Measurements from ENCODE around the gene IGF2BP2.
"Not testable (repeated sequence)": the region's sequence is repeated elsewhere in the genome, so short reads cannot be mapped to it uniquely, and the experiment has no call there.

Gene IGF2BP2

DNA sequence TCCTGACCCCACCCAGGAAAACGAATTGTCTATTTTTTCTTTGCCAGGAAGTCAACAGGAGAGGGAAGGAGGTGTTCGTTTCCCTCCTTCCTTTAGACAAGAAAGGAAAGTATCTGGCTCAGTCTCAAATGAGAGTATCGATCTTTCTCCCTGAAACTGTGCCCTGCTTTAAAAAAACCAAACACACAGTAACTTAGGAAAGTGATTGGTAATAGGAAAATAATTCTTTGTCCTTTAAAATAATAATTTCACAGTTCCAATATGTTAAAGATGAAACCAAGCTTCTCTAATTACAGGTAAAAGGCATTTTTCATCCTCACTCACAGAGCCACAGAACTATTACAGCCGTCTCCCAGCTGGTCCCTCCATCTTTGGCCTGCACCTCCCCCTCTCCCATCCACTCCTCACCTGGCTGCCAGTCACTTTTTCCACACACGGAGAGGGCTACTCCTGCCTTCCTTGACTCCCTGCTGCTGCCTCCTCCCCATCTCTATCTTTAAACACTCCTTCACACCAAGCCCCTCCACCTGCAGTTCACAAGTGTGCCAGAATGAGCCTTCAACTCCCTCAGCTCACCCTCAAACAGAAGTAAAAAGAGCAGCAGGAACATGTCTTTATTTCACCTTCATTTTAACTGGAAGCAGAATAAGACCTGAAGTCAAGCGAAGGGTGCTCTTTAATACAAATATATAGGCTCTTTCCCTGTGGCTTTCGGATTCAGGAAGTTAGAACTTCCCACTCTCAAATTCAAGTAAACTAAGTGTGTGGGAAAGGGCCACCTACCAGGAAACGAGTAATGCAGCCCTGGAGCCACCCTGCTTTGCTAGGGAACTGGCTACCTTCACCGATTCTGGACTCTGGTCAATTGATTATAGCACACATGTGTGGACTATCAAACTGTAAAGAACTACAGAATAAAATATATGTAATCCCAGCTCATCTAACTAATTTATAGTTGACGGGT lies 122.3 kb downstream of the IGF2BP2 start:
- Histone ChIP-seq H3K27ac (ENCODE audit: insufficient read depth, low read depth, low read length, poor library complexity, severe bottlenecking) (no peak overlapping the region), H3K4me3 (ENCODE audit: insufficient read depth, low read depth, low read length) (no peak overlapping the region), H3K27me3 (ENCODE audit: control insufficient read depth, insufficient read depth, low read length, poor library complexity, severe bottlenecking) (no peaks in the 10 kb centered on the region), H3K4me1 (ENCODE audit: control insufficient read depth, insufficient read depth, low read length) (peaks cover 16% of the 10 kb centered on the region), H3K36me3 (ENCODE audit: control insufficient read depth, insufficient read depth, low read length) (no peaks in the 10 kb centered on the region), H3K9me3 (ENCODE audit: control insufficient read depth, low read length) (no peaks in the 10 kb centered on the region)
- WGBS, 2 experiments, result 57 to 59% methylated on average over 8 of the region's 10 CpGs

- H3K9me3 ChIP-seq (ENCODE audit: control insufficient read depth, low read length), result no peaks in the 10 kb centered on the region
- H3K27ac ChIP-seq (ENCODE audit: insufficient read depth, low read depth, low read length, poor library complexity, severe bottlenecking), result no peak overlapping the region
- H3K27me3 ChIP-seq (ENCODE audit: control insufficient read depth, insufficient read depth, low read length, poor library complexity, severe bottlenecking), result no peaks in the 10 kb centered on the region
- peaks cover 16% of the 10 kb centered on the region for H3K4me1 ChIP-seq (ENCODE audit: control insufficient read depth, insufficient read depth, low read length)
- H3K4me3 ChIP-seq (ENCODE audit: insufficient read depth, low read depth, low read length), result no peak overlapping the region
- no peaks in the 10 kb centered on the region for H3K36me3 ChIP-seq (ENCODE audit: control insufficient read depth, insufficient read depth, low read length)
- 72 to 74% methylated on average over 10 of the region's 10 CpGs for WGBS, 2 experiments
Measured at GRCh38 chr3:185701611-185702261, 123.1 kb downstream of the IGF2BP2 start.

GRCh38 chr3:185699927-185700326 lies 124.9 kb downstream of the IGF2BP2 start:
- 90 to 97% methylated on average over 2 of the region's 2 CpGs for WGBS, 2 experiments
- Histone ChIP-seq H3K36me3 (ENCODE audit: control insufficient read depth, insufficient read depth, low read length) (no peaks in the 10 kb centered on the region), H3K9me3 (ENCODE audit: control insufficient read depth, low read length) (no peaks in the 10 kb centered on the region), H3K4me1 (ENCODE audit: control insufficient read depth, insufficient read depth, low read length) (peaks cover 21% of the 10 kb centered on the region), H3K27me3 (ENCODE audit: control insufficient read depth, insufficient read depth, low read length, poor library complexity, severe bottlenecking) (no peaks in the 10 kb centered on the region), H3K27ac (ENCODE audit: insufficient read depth, low read depth, low read length, poor library complexity, severe bottlenecking) (no peak overlapping the region), H3K4me3 (ENCODE audit: insufficient read depth, low read depth, low read length) (no peak overlapping the region)

DNA sequence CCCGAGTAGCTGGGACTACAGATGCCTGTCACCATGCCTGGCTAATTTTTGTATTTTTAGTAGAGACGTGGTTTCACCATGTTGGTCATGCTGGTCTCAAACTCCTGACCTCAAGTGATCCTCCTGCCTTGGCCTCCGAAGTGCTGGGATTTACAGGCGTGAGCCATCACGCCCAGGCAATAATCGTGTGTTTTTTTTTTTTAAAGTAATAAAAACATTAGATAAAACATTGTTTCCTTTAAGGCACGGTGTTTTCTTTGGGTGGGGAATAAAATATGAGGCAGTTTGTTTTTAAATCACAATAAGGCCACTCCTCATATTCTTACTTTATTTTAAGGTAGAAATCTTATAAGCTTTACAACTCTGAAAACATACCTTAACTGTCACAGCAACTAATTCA lies 127.6 kb downstream of the IGF2BP2 start:
- not testable (repeated sequence) for H3K4me3 ChIP-seq (ENCODE audit: insufficient read depth, low read depth, low read length); H3K27me3 ChIP-seq (ENCODE audit: control insufficient read depth, insufficient read depth, low read length, poor library complexity, severe bottlenecking); H3K36me3 ChIP-seq (ENCODE audit: control insufficient read depth, insufficient read depth, low read length); H3K27ac ChIP-seq (ENCODE audit: insufficient read depth, low read depth, low read length, poor library complexity, severe bottlenecking); H3K9me3 ChIP-seq (ENCODE audit: control insufficient read depth, low read length)
- WGBS, 2 experiments, result 93 to 99% methylated on average over 3 to 6 of the region's 7 CpGs
- H3K4me1 ChIP-seq (ENCODE audit: control insufficient read depth, insufficient read depth, low read length), result peaks cover 10% of the 10 kb centered on the region

GRCh38 chr3:185696039-185696438 lies 128.8 kb downstream of the IGF2BP2 start:
- H3K4me3 ChIP-seq (ENCODE audit: insufficient read depth, low read depth, low read length), result no peak overlapping the region
- H3K4me1 ChIP-seq (ENCODE audit: control insufficient read depth, insufficient read depth, low read length), result peaks cover 6% of the 10 kb centered on the region
- H3K36me3 ChIP-seq (ENCODE audit: control insufficient read depth, insufficient read depth, low read length), result peaks cover 3% of the 10 kb centered on the region
- 73 to 80% methylated on average over 5 to 6 of the region's 6 CpGs for WGBS, 2 experiments
- H3K9me3 ChIP-seq (ENCODE audit: control insufficient read depth, low read length), result no peaks in the 10 kb centered on the region
- H3K27ac ChIP-seq (ENCODE audit: insufficient read depth, low read depth, low read length, poor library complexity, severe bottlenecking), result no peak overlapping the region
- H3K27me3 ChIP-seq (ENCODE audit: control insufficient read depth, insufficient read depth, low read length, poor library complexity, severe bottlenecking), result no peaks in the 10 kb centered on the region

DNA sequence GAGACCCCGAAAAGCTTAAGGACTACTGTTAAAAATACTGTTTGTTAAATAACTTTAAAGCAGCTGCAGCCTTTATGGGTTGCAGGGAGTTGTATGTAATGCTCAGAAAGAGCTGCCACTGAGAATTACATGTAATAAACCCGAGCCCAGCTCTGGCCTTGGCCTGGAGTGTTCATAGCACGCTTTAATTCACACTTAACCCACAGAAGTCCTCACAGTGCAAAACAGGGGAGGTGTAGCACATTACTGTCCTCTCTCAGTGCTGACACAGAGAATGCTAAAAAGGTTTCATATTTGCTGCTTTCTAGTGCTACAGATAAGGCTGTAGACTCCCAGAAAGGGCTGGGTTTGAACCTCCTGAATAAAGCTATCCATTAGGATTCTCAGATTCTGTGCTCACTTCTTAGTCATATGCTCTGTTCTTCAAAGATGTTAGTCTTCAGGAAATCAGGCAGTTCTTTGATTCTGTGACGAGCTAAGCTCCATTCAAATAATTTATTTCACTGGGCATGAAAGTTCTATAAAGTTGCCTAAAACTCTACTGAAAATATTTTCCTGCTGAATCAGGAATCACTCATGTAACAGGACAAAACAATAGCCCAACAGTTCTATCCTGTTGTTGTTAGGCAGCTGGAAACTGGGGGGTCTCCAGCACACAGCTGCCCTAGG lies 130.7 kb downstream of the IGF2BP2 start:
- Histone ChIP-seq H3K36me3 (ENCODE audit: control insufficient read depth, insufficient read depth, low read length) (peaks cover 3% of the 10 kb centered on the region), H3K27me3 (ENCODE audit: control insufficient read depth, insufficient read depth, low read length, poor library complexity, severe bottlenecking) (no peaks in the 10 kb centered on the region), H3K4me3 (ENCODE audit: insufficient read depth, low read depth, low read length) (no peak overlapping the region), H3K27ac (ENCODE audit: insufficient read depth, low read depth, low read length, poor library complexity, severe bottlenecking) (no peak overlapping the region), H3K9me3 (ENCODE audit: control insufficient read depth, low read length) (no peaks in the 10 kb centered on the region), H3K4me1 (ENCODE audit: control insufficient read depth, insufficient read depth, low read length) (peaks cover 6% of the 10 kb centered on the region)
- WGBS, 2 experiments, result 94 to 98% methylated on average over 4 of the region's 4 CpGs

- Histone ChIP-seq H3K36me3 (ENCODE audit: control insufficient read depth, insufficient read depth, low read length) (peaks cover 12% of the 10 kb centered on the region), H3K4me3 (ENCODE audit: insufficient read depth, low read depth, low read length) (no peak overlapping the region), H3K27me3 (ENCODE audit: control insufficient read depth, insufficient read depth, low read length, poor library complexity, severe bottlenecking) (no peaks in the 10 kb centered on the region), H3K9me3 (ENCODE audit: control insufficient read depth, low read length) (no peaks in the 10 kb centered on the region), H3K27ac (ENCODE audit: insufficient read depth, low read depth, low read length, poor library complexity, severe bottlenecking) (no peak overlapping the region), H3K4me1 (ENCODE audit: control insufficient read depth, insufficient read depth, low read length) (peaks cover 6% of the 10 kb centered on the region)
- WGBS, 2 experiments, result 92 to 97% methylated on average over 2 of the region's 2 CpGs
Measured at GRCh38 chr3:185691622-185692021, 133.2 kb downstream of the IGF2BP2 start.

- Histone ChIP-seq H3K27me3 (ENCODE audit: control insufficient read depth, insufficient read depth, low read length, poor library complexity, severe bottlenecking) (no peaks in the 10 kb centered on the region), H3K27ac (ENCODE audit: insufficient read depth, low read depth, low read length, poor library complexity, severe bottlenecking) (no peak overlapping the region)
Measured at GRCh38 chr3:185687271-185687878, 137.5 kb downstream of the IGF2BP2 start.

DNA sequence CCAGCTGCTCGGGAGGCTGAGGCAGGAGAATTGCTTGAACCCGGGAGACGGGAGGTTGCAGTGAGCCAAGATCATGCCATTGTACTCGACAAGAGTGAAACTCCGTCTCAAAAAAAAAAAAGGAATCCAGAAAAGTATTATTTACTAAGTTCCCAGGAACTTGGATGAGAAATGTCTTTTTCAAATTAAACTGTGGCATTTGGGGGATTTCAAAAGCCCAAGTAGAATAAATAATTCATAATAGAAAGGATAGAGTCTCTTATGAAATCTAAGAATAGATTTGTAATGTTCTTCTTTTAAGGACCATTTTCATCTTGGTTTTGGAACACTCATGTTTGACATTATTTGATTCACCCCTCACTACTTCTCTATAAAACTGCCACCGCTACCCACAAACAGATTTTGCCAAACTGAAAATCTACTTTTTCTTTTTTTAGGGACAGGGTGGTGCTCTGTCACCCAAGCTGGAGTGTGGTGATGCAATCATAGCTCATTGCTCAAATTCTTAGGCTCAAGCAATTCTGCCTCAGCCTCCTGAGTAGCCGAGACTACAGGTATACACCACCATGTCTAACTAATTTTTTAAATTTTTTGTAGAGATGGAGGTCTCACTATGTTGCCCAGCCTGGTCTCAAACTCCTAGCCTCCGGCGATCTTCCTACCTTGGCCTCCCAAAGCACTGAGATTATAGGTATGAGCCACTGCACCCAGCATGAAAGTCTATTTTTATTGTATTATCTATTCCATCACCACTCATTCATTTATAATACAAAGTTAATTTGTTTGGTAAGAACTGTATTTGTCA lies 139.4 kb downstream of the IGF2BP2 start:
- H3K36me3 ChIP-seq (ENCODE audit: control insufficient read depth, insufficient read depth, low read length), result peaks cover 40% of the 10 kb centered on the region
- no peaks in the 10 kb centered on the region for H3K4me1 ChIP-seq (ENCODE audit: control insufficient read depth, insufficient read depth, low read length)
- no peaks in the 10 kb centered on the region for H3K27me3 ChIP-seq (ENCODE audit: control insufficient read depth, insufficient read depth, low read length, poor library complexity, severe bottlenecking)
- no peak overlapping the region for H3K4me3 ChIP-seq (ENCODE audit: insufficient read depth, low read depth, low read length)
- WGBS, 2 experiments, result 94 to 97% methylated on average over 9 of the region's 9 CpGs
- no peaks in the 10 kb centered on the region for H3K9me3 ChIP-seq (ENCODE audit: control insufficient read depth, low read length)
- H3K27ac ChIP-seq (ENCODE audit: insufficient read depth, low read depth, low read length, poor library complexity, severe bottlenecking), result no peak overlapping the region

More at GRCh38 chr3:185687271-185687878, 137.5 kb downstream of the IGF2BP2 start:
- Histone ChIP-seq H3K4me3 (ENCODE audit: insufficient read depth, low read depth, low read length) (no peak overlapping the region), H3K36me3 (ENCODE audit: control insufficient read depth, insufficient read depth, low read length) (peaks cover 34% of the 10 kb centered on the region), H3K9me3 (ENCODE audit: control insufficient read depth, low read length) (no peaks in the 10 kb centered on the region), H3K4me1 (ENCODE audit: control insufficient read depth, insufficient read depth, low read length) (no peaks in the 10 kb centered on the region)
- WGBS, 2 experiments, result 95 to 97% methylated on average over 5 to 6 of the region's 6 CpGs

Measured in ectodermal cell (in vitro differentiated cells).